Measurements from ENCODE around the gene GNAZ. TPM values are rescaled to one million over a fixed set of nuclear protein-coding genes. Genes with fewer than 3 reads are reported as not detected.

Gene GNAZ
- total RNA-seq, 1 experiment from 2014 or later: 9.1 TPM

DNA sequence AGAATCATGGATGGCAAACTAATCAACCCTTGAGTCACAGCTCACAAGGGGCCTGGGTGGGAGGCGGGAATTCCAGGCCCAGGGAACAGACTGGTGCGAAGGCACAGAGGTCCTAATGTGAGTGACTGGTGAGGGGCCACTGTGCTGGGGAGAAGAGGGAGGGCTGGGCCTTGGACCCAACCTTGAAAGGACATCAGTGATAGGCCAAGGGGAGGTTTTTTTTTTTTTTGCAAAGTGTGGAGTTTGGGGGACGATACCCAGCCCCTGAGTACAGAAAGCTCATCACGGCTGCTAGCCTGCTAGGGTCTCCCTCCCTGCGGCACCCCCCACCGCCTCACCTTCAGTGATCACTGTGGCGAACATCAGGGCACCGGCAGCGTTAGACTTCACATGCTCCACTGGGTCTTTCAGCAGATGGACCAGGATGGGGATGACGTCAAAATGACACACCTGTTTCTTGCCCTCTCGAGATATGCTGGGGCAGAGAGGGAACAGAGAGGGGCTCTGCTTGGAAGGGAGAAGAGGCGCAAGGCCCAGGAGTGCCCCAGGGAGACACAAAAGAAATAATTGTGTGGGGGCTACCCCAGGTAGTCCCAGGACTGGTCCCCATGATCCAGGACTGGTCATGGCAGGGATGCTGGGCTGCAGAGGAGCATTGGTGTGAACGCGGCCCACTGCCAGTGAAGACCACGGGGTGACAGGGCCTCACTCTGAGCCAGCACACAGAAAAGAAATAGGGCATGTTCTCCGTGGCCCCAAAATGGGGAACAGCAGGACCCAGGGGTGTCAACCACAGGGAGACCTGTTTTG is 8.6 kb upstream of the GNAZ start:
- DNase-seq (ENCODE audit: low read depth): no peak
- in situ Hi-C loops (cut with HindIII; ENCODE audit: low pct_unique_long_range_greater_than_20kb, low sequenced_read_pairs): no loop called here

DNA sequence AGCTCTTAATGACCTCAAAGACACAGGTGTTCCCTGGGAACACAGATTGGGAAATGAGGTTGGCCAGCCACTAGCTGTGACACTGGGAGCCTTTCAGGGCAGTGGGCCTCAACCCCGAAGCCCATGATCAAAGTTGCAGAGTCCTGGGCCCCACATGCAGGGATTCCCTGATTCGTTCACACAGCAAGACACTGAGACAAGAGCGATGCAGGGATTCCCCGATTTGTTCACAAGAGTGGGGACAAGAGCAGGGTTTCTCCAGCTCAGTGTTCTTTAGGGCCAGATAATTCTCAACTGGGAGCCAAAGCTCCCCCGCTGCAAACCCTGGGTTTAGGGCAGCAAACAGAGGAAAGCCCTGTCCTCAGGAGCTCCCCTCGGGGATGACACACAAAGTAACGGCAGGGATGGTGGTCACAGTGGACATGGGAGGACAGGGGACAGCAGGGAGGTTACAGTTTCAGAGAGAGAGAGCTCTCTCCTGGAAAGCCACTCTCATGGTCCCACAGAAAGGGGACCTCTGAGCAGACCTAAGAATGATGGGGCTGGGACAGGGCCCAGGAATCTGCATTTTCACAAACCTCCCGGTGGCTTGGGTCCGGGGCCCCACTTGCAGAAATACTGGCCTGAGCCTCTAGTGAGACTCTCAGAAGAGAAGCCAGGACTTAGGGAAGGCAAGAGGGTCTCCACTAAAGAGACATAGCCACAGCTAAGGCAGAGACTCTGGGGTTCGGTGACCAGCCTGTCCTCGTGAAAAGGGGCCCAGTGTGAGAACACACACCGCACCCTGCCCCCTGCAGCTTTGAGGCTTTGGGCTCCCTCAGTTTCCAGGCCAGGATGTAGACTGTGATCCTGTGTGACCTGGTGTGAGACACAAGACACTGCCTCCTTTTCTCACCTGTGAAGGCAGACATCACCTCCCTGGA is 7.4 kb upstream of the GNAZ start:
- DNase-seq (ENCODE audit: low read depth): no peak
- in situ Hi-C loops (cut with HindIII; ENCODE audit: low pct_unique_long_range_greater_than_20kb, low sequenced_read_pairs): no loop called here

DNA sequence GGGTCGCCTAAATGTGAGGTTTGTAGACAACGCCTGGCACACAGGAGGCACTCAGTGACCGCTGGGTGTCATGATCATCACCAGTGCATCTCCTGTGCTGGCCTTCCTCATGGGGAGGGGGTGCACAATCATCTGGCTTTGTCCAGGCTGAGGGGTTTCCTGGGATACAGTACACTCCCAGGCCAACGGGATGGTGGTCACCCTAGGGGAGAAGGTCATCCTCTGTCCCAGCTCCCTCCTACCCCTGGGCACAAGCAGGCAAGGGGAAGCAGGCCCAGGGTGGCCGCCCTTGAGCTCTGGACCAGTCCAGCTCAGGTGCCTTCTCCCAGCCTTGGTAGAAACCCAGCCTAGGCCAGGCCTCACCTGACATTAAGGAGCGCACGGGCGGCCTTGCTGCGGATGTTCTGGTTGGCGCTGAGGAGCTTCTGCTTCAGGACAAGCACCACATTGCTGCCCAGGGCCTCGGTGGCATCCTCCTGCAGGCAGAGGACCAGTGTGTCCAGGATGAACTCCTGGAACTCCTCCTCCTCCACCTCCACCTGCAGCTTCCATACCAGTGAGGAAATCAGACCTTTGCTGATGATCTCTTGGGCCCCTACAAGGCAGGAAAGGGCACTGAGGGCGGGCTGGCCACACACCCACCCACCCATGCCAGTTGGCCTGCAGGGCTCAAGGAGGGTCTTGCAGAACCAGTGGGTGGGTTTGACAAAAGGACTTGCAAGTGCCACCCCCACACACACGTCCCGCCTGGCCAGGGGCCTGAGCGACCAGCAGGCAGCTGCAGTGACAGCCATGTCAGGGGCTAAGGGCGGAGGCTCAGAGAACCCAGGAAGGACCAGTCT is 6.6 kb upstream of the GNAZ start:
- no peak for DNase-seq (ENCODE audit: low read depth)
- in situ Hi-C loops (cut with HindIII; ENCODE audit: low pct_unique_long_range_greater_than_20kb, low sequenced_read_pairs): no loop called here

DNA sequence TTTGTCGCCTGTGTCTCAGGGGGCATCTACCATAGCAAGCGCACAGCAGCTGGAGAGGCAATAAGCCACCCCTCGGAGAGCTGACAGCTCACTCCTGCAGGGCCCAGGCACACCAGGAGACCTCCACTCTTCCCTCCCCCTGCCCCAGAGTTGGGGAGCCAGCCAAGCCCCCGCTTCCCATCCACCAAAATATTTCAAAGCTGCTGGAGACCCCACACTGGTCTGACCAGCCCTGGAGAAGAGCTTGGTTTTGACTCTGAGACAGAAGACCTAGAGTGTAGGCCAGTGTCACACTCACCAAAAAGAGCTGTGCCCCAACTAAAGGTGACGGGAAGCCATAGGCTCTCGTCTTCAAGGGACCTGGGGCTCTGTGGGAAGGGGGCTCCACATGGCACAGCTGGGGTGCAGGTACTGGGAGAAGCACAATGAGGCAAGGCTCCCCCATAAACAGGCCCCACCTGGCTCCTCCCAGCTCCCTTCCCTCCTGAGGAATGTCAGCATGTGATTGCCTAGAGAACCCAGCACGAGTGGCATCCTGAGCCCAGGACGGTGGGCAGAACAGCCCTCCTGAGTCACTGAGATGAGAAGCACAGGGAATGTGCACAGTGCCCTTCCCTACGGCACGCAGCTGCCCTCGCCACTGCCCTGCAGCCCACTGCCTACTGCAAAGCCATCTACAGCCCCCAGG is 5.8 kb upstream of the GNAZ start:
- in situ Hi-C loops (cut with HindIII; ENCODE audit: low pct_unique_long_range_greater_than_20kb, low sequenced_read_pairs): no loop called here
- no peak for DNase-seq (ENCODE audit: low read depth)

DNA sequence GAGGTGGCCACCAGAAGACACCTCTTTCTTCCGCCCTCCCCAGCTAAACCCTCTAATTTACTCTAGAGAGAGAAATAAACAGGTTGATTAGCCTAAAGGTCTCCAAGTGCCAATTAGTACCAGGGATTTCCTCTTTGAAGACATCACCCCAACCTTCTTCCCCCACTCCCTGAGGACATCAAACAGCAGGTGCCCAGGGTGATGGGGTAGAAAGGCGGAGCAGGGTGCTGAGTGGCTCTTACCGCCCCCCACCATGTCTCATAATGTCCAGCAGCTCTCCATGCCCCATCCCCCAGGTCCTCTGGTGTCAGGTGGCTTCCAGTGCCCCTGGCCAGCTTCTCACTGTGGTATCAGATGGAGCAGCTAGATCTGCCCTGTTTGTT is 5.3 kb upstream of the GNAZ start:
- DNase-seq (ENCODE audit: low read depth): no peak
- in situ Hi-C loops (cut with HindIII; ENCODE audit: low pct_unique_long_range_greater_than_20kb, low sequenced_read_pairs): no loop called here

DNA sequence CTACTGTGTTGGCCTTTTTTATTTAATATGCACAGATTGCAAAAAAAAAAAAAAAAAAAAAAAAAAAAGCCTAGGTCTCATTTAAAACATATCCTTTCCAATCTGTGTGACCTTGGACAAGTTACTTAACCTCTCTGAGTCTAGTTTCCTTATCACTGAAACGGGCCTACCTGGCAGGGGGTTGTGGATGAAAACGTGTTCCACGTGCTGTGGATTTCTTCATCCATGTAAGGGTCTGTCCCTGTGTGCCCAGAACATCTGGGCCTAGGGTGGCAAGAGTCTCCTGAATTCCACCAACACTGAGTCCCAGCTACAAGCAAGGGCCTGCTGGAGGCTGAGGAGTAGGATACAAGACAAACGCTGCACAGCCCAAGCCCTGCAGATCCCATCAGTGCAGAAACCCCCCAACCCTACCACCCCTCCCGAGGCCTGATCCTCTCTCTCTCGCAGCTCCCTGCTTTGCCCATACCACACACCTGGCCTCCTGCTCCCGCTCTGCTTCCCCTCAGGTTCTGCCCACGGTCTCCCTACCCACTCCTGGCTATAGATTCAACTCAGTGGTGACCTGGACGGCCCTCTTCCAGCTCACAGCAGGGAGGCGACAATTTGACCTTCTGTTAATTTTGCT is 4.7 kb upstream of the GNAZ start:
- in situ Hi-C loops (cut with HindIII; ENCODE audit: low pct_unique_long_range_greater_than_20kb, low sequenced_read_pairs): no loop called here
- DNase-seq (ENCODE audit: low read depth): no peak

DNA sequence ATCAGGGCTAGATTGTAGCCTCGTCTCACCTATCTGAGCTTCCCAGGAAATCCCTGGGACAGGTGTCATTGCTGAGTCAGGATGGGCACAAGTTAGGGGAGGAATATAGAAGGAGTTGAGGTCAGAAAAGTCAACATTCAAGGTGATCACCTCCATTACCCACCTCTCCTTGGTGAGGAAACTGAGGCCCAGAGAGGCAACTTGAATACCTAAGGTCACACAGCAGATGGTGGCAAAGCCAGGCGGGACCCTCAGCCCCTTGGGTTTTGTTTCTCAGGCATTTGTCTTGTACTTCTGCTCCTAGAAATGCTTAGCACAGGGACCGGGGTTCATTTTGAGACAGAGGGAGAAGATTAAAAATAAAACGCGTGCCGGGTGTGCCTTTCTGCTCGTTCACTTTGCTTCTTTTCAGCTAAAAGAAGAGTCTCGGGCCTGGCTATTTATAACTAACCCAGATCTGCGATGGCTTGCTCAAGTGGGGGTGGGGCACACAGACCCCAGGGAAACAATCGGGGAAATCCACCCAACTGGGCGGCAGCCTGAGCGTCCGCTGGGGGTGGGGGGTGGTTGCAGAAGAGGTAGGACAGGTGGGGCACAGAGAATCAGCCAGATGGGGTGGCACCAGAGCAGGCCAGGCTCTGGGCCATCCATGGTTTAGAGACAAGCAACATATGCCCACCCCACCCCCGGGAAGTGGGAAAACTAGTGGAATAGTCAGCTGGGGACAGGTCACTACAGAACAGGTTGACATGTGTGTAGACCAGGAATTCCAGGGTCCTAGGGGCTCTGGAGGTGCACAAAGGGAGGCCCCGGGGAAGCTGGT is 3.9 kb upstream of the GNAZ start:
- in situ Hi-C loops (cut with HindIII; ENCODE audit: low pct_unique_long_range_greater_than_20kb, low sequenced_read_pairs): no loop called here

DNA sequence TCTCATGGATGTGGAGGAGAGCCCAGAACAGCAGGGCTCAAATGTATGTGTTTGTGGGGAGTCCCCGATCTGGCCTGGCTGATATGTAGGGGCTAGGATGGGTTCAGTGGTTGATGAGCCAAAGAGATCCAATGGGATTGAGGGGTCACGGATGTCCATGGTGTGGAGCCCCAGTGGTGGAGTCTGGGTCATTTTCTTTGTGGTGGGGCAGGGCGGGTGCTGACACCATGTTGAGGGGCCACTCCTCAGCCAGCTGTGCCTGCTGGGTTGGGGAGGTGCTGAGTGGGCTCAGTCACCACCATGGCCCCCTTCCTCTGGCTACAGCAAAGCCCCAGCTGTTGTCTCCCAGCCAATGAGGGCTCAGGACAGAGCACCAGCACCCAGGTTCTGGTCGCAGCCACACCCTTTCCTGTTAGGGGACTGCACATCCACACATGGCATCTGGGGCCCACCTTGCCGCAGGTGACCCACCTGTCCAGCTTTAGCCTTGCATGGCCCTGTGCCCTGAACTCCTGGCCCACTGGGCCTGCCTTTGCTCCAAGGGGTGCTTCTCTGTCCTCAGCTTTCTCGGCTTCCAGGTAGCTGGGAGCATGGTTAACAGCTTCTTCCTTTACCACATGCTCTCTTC is 3.2 kb upstream of the GNAZ start:
- in situ Hi-C loops (cut with HindIII; ENCODE audit: low pct_unique_long_range_greater_than_20kb, low sequenced_read_pairs): no loop called here
- DNase-seq (ENCODE audit: low read depth): no peak

More for the DNA sequence above, 3.9 kb upstream of the GNAZ start:
- DNase-seq (ENCODE audit: low read depth): no peak

DNA sequence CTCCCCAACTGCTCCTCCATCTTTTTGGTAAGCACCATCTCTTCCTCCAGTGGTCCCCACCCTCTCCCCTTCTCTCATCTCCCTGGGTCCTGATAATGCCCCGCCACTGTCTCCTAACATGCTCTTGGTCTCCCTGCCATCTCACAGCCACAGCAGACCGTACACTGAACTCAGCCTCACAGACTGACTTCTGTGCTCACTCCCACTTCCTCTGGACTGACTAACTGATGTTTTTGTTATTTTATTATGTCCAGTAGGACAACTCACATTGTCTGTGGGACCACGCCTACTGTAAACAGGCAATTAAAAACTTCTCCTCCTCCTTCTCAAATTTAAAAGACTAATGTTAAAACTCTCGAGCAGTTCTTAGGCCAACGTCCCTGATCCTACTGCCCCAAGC is 2.6 kb upstream of the GNAZ start:
- in situ Hi-C loops (cut with HindIII; ENCODE audit: low pct_unique_long_range_greater_than_20kb, low sequenced_read_pairs): no loop called here
- no peak for DNase-seq (ENCODE audit: low read depth)

DNA sequence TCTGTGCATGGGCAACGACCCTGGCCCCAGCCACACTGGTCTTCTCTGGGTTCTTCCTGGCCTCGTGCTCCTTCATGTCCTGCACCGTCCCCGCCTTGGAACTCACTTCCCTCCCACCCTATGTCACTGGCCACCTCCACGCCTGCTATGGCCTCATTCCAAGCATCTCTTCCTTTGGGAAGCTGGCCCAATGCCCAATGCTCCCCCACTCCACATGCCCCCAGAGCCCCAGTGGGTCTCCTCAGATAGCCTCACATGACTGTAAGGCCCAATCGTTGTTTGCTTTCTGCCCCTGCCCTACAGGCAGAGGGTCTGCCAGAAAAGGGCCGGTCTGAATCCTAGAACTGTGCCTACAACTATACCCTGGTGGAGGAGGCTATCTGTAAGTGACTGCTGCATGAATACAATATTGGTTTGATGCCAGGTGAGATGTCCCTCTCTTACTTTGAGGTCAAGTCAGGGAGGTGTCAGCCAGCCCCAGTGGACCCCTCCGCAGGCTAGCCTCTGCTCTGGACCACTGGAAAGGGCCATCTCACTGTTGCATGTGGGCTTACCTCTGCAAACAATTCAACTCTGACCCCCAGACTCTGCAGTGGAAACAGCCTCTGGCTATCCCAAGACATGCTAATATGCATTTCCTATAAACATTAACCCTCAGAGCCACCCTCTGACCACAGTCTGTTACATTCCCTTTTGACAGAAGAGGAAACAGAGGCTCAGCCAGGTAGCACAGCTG is 2.1 kb upstream of the GNAZ start:
- DNase-seq (ENCODE audit: low read depth): no peak
- in situ Hi-C loops (cut with HindIII; ENCODE audit: low pct_unique_long_range_greater_than_20kb, low sequenced_read_pairs): no loop called here

DNA sequence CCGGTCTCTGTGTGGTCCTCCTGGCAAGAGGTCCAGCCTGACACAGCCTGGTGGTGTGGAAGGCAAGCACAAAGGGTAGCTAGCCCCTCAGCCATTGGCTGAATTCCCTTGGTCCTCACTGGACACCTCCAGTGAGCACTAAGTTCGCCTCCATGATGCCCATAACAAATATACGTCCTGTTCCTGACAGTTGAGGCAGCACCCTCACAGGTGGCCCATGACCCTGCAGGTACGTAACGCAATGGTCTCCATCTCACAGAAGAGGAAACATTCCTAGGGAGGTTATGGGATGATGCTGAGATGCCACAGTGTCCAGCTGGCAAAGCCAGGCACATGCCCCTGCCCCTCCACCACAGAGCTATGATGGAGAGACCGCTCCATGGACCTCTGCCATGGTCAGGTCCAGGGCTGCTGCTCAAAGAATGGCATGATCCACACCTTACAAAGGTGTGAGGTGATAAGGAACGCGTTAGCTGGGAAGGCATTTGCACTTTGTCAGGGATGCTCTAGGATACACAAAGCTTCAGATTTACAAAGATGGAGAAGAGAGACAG is 1.4 kb upstream of the GNAZ start:
- no peak for DNase-seq (ENCODE audit: low read depth)
- in situ Hi-C loops (cut with HindIII; ENCODE audit: low pct_unique_long_range_greater_than_20kb, low sequenced_read_pairs): no loop called here

DNA sequence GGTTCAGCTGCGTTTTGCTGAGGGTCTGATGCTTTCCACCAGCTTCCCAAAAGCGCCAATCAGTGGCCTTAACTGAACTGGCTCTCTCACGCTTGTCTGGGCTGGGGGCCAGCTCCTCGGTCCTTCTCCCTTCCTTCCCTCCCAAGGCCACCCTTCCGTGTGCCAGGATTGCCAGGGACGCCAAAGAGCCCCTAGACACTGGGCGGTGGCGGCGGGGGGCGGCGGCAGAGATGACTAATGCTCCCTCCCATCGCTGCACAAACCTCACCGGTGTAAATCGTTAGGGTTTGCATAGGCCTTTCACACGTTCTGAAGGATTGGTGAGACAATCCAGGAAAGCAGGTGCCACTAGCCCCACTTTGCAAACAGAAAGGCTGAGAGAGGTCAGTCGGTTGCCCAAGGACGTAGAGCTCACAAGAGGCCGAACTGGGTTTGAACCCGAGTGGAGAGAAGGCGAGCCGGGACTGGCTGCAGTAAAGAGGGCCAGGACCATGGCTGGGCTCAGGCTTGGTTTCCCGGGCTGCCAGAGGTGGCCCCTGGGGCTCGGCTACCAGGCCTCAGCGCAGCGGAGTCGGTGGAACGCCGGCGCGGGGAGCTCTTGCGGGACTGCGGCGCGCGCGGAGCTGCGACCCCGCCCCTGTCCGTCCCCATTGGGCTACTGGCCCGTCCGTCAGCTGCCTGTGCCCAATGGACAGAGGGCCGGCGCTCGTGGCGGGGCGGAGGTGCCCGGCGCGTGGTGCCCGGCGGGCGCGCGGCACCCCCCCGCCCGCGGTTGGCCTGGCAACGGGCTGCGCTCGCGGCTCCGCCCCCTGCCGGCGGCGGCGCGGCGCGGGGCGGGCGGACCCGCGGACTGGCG is 589 bp upstream of the GNAZ start:
- in situ Hi-C loops (cut with HindIII; ENCODE audit: low pct_unique_long_range_greater_than_20kb, low sequenced_read_pairs): no loop called here
- DNase-seq (ENCODE audit: low read depth): peak; percentile 83

DNA sequence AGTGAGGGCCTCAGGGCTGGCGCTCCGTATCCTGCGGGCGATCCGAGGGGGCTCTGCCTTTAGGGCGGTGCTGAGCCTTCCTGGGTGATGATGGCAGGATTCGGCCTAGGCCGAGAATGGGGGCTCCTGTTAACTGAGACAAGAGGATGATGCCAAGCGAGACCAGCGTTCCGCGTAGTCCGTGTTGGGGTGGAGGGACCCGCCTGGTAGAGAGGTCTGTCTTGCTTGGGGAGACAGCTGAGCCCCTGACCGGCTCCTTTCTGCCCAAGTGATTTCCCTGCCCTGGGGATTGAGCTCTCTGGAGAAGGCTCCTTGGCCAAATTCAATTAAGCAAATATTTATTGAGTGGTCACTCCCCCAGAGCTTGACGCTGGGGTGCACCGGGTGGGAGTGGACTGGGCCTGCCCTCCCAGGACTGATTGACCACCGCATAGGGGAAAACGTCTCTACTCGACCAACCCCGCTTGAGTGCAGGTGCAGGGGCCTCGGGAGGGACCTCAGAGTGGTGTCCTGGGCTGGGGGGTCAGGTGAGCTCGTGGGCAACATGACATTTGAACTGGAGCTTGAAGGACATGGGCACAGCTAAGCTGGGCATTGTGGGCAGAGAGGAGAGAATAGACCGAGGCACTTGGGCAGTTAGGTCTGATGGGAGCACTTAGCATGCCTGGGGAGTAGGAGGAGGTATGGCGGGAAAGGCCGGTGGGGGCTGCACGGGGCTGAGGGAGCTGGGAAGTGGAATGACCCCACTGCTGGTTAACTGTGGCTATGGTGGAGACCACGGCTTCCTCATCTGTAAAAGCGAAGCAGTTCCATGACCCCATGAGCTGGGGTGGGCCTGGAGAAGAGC is 1.1 kb downstream of the GNAZ start:
- no peak for DNase-seq (ENCODE audit: low read depth)
- in situ Hi-C loops (cut with HindIII; ENCODE audit: low pct_unique_long_range_greater_than_20kb, low sequenced_read_pairs): no loop called here
